HL-60/S4 treated with phorbol 12-myristate 13-acetate at 8.2 ng/mL for 4 days and 3 days (cell line): ENCODE measurements around the gene FTO.
"Not testable (repeated sequence)": the region's sequence is repeated elsewhere in the genome, so short reads cannot be mapped to it uniquely, and the experiment has no call there.

Experiments used
- in situ Hi-C: fragments of 300-500 bp; cut with MboI; formaldehyde crosslinking; loops from 2 replicates; pipeline ENCODE4 v1.15.0; 2022; ENCODE audit warnings: low sequenced_read_pairs

Gene FTO

GRCh38 chr16:54165174-54165911 is 461.4 kb downstream of the FTO start:
- in situ Hi-C loops, result no loop called here

- in situ Hi-C loops, result no loop called here
Observed at GRCh38 chr16:54165912-54166865, 462.2 kb downstream of the FTO start.

- in situ Hi-C loops, result no loop called here
Observed at GRCh38 chr16:54169112-54169511, 465.2 kb downstream of the FTO start.

GRCh38 chr16:54171626-54172537 is 467.9 kb downstream of the FTO start:
- in situ Hi-C loops, result no loop called here

DNA sequence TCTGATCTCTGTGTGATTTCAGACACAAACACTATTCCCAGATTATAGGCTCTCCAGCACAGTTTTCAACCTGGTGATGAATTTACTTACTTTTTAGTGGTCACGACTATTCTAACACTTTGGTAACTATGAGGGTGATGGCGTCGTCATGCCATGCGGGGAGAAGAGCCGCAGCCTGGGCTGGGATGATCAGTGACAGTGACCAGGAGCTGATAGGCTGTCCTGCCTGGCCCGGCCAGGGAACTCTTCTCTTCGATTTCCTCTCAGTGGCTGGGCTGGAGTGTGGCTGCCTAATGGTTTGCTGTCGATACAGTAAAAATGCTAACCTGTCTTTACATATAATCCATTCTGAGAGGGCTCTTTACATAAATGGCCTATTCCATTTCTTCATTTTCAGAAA is 469.5 kb downstream of the FTO start:
- in situ Hi-C loops, result no loop called here

GRCh38 chr16:54174201-54174600 is 470.2 kb downstream of the FTO start:
- in situ Hi-C loops, result no loop called here

GRCh38 chr16:54174750-54175149 is 470.8 kb downstream of the FTO start:
- in situ Hi-C loops, result no loop called here

DNA sequence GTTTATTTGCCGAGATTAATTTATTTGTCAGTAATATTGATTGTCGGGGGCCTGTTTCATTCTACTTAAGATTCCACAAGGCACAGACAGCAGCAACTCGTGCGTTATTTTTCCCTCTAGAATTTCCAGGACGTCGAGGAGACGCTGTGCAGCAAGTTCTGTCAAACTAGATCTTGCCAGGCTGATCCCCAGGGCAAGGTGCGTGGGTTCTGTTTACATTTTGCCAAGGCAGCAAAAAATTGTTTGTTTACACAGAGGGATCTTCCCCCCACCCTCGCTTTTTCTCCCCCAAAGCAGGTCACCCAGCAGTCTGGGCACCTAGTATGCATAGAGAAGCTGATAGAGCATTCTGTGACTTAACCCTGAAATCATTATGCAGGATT is 471.2 kb downstream of the FTO start:
- in situ Hi-C loops, result no loop called here

DNA sequence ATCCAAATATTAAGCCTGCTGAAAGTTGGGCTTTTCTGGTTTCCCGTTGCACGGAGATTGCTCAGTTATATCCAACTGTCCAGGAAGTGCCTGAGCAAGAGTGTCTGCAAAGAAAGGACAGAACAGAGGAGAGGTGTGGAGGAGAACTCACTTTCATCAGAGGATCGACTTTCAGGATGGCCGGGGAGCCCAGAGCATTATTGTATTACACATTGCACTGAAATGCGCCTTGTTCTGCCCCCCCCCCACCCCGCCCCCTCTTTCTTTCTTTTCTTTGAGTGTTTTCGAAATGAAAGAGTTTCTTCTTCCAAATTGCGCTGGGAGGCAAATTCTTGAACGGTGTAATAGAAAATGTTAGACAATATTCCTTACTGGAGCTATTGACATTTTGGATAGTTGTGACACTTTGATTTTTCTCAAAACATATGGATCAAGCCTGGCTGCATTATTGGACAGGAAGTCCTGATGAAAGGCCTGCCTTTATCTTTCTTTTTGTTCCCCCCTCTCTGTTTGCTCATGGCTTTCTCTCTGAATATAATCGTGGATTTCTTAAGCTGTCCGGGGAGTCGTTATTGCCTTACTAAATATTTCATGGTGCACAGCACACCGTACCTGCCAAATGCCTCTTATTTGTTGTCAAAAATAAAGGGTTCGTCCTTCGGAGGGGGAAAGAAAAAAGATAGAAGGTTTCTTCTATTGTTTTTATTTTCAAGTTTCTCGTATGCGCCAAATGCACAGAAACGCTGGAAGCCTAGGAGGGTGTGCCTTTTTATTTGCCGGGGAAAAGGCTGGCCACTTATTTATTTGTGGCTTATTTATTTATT is 471.8 kb downstream of the FTO start:
- in situ Hi-C loops, result no loop called here

- in situ Hi-C loops, result no loop called here
Observed at GRCh38 chr16:54176376-54176901, 472.5 kb downstream of the FTO start.

DNA sequence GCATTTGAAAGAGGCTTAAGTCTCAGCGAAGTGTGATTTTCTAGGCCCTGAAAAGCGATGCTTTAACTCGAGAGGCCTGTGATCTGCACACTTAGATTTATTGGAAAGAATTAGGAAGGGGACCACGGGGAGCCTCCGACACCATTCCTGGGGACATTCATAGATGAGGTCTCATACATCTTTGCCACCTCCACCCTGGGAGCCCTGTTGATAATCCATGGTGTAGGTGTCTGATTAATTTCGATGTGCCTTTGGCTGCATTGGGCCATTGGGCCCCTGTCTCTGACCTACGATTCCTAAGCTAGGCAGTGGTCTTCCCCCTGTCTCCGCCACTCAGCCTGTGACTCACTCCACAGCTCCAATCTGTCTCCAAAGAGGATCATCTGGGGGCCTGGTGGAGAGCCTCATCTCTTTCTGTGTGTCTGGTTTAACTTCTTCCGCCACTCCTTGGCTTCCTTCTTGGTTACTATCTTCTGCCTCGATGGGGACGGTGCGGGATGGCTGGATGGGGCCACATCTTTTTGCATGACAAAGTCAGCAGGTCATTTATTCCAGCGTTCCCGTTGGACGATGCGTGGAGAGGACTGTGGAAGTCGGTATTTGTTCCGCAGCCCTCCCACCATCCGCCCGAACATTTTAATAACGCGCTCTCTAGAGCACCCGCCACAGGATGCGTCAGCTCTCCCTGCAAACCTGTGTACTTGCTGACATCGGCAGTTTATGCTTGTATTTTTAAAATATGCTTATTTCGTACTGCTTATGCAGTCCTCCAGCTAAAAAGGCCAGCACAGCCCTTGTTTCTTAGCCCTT is 473.3 kb downstream of the FTO start:
- in situ Hi-C loops, result no loop called here

DNA sequence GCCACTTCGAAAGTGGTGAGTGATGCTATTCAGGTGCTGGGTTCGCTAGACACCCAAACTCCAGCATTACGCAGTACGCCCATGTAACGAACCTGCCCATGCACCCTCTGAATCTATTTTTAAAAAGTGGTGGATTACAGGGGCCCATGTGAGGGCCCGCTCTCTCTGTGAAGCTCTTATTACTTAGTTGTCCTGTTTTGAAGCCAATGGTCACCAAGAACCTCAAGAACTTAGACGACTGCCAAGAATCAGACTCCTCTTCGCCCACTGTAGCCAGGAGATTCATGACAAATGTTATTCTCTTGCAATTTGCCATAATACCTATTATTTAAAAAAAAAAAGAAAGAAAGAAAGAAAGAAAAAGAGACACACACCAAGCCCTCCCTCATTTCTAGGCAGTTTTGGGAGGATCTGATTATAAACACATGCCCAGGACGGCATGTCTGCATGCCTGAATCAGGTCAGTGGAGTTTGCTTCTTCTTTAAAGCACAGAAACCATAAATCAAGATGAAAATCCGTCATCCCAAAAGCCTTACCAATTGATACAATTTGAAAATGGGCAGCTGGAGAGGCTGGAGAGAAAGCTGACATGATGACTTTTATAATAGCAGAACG is 474.0 kb downstream of the FTO start:
- in situ Hi-C loops, result no loop called here

DNA sequence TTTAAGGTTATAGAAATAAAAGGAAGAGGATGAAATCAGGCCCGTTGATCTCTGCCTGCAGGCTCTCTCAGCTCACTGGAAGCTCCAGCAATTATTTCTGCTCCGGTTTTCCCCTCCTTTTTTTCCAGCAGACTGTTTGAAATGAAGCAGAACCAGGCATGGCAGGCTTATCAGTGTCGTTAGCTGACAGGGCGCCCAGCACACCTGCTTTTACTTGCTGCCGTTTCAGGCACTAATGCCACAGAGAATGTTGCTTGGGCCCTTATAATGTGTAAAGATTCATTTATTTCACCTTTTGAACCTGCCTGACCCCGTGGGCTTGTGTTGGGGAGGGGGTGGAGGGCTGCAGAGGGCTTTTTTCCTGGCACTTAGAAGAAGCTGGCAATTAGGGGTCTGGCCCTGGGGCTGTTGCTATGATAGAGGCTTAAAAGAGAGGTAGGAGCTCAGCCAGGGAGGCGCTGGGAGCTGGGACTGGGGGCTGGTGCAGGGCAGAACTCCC is 474.6 kb downstream of the FTO start:
- in situ Hi-C loops, result no loop called here

DNA sequence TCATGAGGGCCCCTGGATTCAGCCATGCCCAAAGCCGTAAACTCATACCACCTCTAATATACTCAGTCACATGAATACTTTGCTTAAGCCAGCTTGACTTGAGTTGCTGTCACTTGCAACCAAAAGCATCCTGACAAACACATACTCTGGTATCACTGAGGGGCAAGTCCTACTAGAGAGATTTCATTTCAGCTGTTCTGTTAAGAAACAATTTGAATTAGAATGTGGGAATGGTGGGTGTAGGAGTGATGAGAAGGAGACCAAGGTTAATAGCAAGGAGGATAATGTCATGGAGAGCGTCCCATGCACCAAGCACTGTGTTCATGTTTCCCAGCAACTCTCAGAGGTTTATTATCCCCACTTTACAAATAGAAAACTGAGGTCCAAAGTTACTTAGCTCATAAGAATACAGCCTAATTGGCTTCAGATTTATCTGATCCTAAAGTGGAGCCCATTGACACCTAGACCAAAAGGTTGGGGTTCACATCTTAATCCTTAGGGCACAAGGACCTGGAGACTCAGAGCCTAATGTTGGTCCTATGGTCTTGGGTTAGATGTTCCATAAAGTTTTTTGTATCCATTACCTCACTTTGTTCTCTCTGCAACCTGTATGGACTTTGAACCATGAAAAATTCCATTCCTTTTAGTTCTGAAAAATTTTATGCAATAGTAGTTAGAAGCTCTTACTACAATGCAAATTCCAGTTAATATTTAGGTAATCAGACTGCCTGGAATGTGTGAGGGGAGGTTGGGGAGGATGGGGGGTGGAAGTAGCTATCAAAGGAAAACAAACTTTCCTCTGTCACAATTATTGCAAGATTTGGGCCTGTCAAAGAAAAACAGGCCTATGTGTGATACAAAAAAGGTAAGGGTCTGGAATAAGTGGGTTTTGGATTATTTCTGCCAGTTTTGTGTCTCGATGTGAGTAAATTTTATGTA is 476.7 kb downstream of the FTO start:
- in situ Hi-C loops, result no loop called here

GRCh38 chr16:54181683-54182329 is 477.9 kb downstream of the FTO start:
- in situ Hi-C loops, result not testable (repeated sequence)

GRCh38 chr16:54185045-54185444 is 481.1 kb downstream of the FTO start:
- in situ Hi-C loops, result no loop called here

GRCh38 chr16:54191163-54191562 is 487.2 kb downstream of the FTO start:
- in situ Hi-C loops, result no loop called here
